ENCODE data around the gene ANKRD44.

ANKRD44 gene

DNA sequence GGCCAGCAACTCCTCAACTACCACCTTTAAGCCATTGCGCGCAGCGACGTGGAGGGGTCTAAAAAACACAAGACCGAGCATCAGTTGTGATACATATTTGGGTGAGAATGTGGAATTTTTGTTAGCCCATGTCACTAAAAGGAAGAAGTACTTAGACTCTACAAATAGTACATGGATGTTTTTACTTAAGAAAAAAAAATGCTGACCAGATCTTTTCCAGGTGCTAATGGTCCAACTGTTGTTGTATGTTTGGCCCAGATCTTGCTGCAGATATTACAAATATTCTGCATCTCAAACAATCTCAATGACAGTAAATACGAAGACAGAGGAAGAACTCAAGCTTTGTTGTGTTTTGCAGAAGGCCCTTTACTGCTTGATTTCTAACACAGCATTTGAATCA, 317.0 kb downstream of the ANKRD44 start:
- TF ChIP-seq GATA3 (IDR thresholded peaks at IDR 0.05; ENCODE audit: low read depth, low read length) (no peak), GATA2 (IDR thresholded peaks at IDR 0.05; ENCODE audit: low read depth, low read length) (no peak)

DNA sequence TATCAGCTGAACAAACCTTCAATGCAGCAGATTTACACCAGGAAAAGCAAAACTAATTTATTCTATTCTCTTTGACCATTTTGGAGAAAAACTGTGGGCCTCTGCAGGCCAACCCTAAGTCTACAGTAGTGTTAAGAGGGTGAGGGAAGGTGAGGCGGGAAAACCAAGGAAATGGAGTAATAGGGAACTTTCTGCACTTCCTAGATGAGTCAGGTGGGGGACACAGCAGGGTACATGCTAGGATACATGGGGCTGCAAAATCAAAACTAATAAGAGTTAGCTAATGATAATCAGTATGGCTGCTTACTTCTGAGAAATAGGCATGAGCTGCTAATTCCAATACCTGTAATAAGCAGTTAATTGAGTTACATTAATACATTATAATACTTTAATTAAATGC, 318.1 kb downstream of the ANKRD44 start:
- TF ChIP-seq GATA3 (IDR thresholded peaks at IDR 0.05; ENCODE audit: low read depth, low read length) (no peak), GATA2 (IDR thresholded peaks at IDR 0.05; ENCODE audit: low read depth, low read length) (no peak)

DNA sequence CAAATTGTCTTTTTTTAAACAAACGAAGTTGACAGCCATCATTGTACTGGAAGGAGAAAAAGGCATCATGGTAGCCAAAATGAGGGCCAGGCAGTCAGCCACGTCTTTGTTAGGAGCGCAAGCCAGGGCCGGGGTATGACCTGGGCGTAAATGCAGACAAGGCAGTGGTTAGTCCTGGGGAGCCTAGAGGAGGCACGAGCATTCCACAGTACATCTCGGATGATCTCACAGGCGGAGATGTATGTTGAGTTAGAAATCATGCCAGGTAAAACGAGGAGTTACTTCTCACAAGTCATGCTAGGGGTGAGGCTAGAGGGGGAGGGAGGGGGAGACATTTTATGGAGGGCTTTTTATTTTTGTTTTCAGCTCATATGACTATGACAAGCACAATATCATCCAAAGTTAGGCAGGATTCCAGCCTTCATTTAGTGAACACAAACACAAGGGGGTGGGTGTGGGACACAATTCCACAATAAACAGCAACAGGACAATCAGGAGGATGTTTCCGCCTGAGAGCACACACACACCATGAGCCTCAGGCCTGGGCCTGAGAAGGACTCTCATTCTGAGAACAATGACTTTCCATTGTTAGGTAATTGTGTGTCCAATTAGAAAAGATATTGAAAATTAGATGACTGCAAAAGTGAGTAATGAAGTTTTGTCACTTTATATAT, 319.7 kb downstream of the ANKRD44 start:
- no peak for TF ChIP-seq GATA3 (IDR thresholded peaks at IDR 0.05; ENCODE audit: low read depth, low read length)

DNA sequence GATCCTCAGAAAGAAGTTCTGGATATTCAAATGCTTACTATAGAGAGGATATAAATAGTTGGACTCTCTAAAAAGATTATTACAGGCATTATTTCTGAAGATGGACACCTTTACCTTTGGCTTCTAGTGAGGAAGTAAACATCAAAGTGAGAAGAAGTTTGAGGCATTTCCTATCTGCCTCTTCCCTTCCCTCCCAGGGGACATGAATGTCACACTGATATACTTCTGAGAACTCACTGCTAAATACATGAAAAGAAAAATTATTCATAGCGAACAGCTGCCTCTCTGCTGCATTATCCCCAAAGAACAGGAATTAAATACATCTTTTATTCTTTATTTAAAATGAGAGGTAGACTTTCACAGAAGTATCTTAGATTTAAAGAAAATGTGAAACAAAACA, 320.5 kb downstream of the ANKRD44 start:
- TF ChIP-seq GATA2 (IDR thresholded peaks at IDR 0.05; ENCODE audit: low read depth, low read length) (no peak), GATA3 (IDR thresholded peaks at IDR 0.05; ENCODE audit: low read depth, low read length) (no peak)

DNA sequence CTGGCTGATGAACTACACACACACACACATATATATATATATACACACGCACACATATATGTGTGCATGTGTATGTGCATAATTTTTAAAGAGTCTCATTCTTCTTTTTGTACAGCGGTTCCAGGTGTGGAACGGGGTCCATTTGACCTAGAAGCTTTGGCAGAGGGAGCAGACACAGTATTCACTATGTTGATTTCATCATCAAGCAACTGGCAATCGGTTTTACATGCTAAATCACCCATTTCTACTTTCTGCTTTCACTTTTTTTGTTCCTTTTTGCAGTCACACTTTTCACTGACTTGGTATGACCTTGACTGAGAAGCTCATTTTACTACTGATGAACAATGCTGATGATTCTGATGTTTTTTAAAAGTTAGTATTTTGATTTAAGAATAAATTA, 321.1 kb downstream of the ANKRD44 start:
- TF ChIP-seq GATA2 (IDR thresholded peaks at IDR 0.05; ENCODE audit: low read depth, low read length) (no peak), GATA3 (IDR thresholded peaks at IDR 0.05; ENCODE audit: low read depth, low read length) (no peak)

DNA sequence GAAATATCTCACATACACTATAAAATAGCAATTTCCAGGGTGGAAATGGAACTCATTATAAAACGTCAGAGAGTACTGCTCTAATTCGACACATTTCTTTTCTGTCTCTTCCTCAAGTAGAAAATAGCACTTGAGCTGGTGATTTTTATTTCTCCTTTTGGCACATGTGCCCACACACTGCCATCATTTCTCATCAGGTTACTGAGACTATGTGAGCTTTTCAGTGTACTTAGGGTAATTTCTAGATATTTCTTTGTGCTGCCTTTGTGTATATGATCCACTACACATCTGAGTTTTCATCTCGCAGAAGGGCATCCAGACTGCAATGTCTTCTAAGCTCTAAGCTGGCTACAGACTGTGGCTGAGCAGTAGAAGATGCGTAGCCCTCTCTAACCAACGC, 321.9 kb downstream of the ANKRD44 start:
- TF ChIP-seq GATA2 (IDR thresholded peaks at IDR 0.05; ENCODE audit: low read depth, low read length) (no peak), GATA3 (IDR thresholded peaks at IDR 0.05; ENCODE audit: low read depth, low read length) (no peak)

DNA sequence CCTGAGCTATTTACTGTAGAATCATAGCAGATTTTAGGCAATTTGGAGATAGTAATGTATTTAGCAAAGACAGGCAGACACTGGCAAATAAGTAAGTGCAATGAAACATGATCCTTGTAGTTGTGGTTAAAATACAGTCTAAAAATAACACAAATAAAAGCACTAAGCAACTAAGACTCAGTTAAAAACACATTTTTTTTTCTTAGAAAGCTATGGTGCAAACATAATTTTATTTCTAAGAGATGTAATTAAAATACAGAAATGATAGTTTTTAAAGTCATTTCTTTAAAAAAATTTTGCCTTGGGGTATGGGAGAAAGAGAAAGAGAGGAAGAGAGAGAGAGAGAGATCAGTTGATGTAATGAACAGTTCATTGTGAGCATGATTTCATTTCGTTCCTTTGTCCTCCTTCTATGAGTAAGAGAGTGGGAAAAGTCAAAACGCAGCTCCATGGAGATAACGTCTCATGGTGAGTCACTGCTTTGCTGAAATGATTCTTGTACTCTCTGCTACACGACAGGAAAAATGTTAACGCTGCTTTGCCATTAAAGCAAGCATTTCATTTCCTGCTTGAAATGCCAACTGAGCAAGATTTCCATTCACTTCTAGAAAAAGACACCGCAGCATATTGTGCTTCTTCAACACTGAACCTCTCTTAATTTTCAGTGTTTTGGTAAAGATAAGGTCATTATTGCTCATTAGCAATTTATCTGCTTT, 322.8 kb downstream of the ANKRD44 start:
- TF ChIP-seq GATA2 (IDR thresholded peaks at IDR 0.05; ENCODE audit: low read depth, low read length) (peak; percentile 49; the same call in 1 of the 2 replicates), GATA3 (IDR thresholded peaks at IDR 0.05; ENCODE audit: low read depth, low read length) (no peak)

DNA sequence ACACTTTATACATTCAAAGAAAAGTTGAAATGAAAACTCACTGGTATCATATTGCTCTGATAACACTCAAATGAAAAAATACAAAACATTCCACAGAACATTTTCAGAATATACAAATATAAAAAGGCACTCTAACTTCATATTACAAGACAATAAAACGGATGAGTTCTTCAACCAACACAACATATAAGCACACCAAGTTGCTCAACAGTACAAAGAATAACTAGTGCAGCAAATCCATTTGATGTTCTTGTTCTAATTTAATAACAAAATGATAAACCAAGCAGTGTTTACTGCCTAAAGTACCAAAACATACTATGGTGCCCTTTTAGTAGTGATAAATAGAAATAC, 323.3 kb downstream of the ANKRD44 start:
- TF ChIP-seq GATA2 (IDR thresholded peaks at IDR 0.05; ENCODE audit: low read depth, low read length), result no peak
- TF ChIP-seq GATA3 (IDR thresholded peaks at IDR 0.05; ENCODE audit: low read depth, low read length), result no peak

DNA sequence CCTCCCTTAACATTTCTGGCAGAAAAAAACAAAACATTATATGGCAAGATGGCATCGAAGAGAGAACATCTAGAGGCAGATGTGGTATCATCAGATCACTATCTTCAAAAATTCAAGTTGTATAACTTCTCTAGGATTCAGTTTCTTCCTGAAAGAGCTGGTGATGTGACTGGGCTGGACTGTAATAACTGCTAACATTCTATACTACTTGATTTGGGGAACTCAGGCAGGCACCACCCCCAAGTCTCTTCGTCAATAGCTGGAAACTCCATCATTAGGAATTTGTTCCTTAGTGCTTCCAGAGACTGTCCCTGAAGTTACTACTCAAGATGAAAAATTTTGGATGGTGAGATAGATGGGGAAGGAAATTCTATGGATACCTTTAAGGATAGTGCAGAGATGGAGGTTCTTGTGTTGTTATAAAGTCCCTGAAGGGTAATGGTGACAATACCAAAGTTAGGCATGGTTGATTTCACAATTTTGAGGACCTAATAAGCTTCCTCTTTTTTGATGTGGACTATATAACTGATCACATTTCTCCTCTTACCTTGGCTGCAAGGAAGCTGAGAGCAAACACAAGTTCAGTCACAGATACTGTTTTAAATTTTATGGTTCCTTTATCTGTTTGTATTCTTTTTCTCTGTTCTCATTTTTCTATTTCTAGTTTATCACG, 324.9 kb downstream of the ANKRD44 start:
- TF ChIP-seq GATA3 (IDR thresholded peaks at IDR 0.05; ENCODE audit: low read depth, low read length) (no peak), GATA2 (IDR thresholded peaks at IDR 0.05; ENCODE audit: low read depth, low read length) (no peak)

DNA sequence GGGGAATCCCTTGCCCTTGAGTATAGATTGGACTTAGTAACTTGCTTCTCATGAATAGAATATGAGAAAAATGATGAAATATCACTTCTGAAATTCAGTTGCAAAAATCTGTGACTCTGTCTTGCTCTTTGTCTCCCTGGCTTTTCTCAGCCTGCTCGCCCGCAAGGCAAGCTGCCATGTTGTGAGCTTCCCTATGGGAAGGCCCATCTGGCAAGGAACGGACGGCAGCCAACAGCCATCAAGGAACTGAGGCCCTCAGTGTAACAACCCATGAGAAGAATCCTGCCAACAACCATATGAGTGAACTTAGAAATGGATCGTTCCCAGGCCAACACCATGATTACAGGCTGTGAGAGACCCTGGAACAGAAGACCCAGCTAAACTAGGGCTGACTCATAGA, 325.7 kb downstream of the ANKRD44 start:
- TF ChIP-seq GATA3 (IDR thresholded peaks at IDR 0.05; ENCODE audit: low read depth, low read length) (no peak), GATA2 (IDR thresholded peaks at IDR 0.05; ENCODE audit: low read depth, low read length) (no peak)

DNA sequence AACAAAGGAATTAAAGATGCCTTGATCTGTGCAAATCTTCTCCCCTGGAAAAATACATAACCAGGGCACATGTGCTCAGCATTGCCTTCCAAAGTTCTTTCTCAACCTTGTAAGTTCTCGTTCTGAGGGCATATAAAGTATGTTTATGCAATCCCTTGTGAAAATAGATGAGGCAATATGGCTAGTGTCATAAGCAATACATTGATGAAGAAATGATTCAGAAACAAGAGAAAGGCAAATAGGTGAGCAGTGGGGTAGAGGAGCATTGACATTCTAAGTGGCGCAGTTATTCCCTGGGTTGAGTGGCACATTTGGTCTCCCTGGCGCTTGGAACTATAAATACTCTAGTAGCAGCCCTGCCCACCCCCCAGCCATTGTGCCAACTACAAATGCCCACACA, 326.6 kb downstream of the ANKRD44 start:
- no peak for TF ChIP-seq GATA2 (IDR thresholded peaks at IDR 0.05; ENCODE audit: low read depth, low read length)
- no peak for TF ChIP-seq GATA3 (IDR thresholded peaks at IDR 0.05; ENCODE audit: low read depth, low read length)

DNA sequence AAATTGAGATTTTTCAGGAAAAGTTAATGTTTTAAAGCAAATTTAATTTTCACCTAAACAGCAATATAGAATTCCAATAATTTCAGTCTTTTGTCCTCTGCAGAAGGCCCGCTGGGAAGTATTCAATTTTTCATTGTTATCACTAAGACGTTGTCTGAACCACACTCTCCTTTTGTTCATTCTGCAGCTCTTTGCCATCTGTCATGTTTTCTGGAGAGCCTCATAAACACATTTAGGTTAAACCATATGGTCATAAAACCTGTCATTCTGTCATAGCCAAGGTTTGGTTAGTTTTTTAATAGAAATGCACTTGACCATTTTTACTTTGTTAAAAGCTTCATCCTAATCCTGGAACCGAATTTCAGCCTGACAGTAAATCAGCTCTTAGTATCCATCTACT, 330.1 kb downstream of the ANKRD44 start:
- no peak for TF ChIP-seq GATA2 (IDR thresholded peaks at IDR 0.05; ENCODE audit: low read depth, low read length)
- no peak for TF ChIP-seq GATA3 (IDR thresholded peaks at IDR 0.05; ENCODE audit: low read depth, low read length)

DNA sequence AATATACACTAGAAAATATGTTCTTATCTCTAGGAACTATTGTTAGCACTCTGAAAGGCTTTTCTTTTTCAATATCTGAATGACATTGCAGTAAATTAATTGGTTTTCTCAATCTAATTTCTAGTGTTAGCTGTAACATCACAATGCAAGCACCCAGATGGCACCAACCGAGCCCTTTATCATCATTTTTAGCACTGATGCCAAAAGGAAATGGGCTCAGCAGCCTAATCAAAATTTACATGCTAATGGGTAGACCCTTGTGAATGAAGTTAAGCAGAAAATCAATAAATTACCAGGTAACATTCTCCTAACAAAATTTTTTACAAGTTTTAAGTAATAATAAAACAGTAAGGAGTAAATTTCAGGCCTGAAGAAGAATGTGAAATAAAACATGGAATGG, 330.6 kb downstream of the ANKRD44 start:
- TF ChIP-seq GATA2 (IDR thresholded peaks at IDR 0.05; ENCODE audit: low read depth, low read length), result no peak
- TF ChIP-seq GATA3 (IDR thresholded peaks at IDR 0.05; ENCODE audit: low read depth, low read length), result no peak

DNA sequence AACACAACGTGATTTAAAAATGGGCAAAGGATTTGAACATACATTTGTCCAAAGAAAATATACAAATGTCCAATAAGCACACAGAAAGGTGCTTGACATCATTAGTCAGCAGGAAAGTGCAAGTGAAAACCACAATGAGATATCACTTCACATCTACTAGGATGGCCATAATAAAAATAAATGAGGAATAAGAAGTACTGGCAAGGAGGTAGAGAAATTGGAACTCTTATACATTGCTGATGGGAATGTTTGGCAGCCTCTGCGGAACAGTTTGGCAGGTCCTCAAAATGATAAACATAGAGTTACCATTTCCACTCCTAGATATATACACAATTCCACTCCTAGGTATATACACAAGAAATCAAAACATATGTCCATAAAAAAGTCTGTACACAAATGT, 333.1 kb downstream of the ANKRD44 start:
- no peak for TF ChIP-seq GATA2 (IDR thresholded peaks at IDR 0.05; ENCODE audit: low read depth, low read length)
- no peak for TF ChIP-seq GATA3 (IDR thresholded peaks at IDR 0.05; ENCODE audit: low read depth, low read length)

DNA sequence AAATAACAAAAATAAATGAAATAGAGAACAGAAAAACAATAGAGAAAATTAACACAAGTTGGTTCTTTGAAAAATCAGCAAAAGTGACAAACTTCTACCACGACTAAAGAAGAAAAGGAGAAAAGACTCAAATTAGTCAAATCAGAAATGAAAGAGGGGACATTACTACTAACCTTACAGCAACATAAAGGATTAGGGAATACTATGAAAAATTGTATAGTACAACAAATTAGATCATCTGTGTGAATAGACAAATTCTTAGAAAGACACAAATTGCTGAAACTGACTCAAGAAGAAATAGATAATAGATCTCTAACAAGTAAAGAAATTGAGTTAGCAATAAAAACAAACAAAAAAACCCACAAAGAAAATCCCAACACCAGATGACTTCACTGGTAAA, 335.6 kb downstream of the ANKRD44 start:
- no peak for TF ChIP-seq GATA3 (IDR thresholded peaks at IDR 0.05; ENCODE audit: low read depth, low read length)
- no peak for TF ChIP-seq GATA2 (IDR thresholded peaks at IDR 0.05; ENCODE audit: low read depth, low read length)
